Upper lobe of left lung (tissue), 6 donors: ENCODE measurements around the gene AP1G1. TPM values are rescaled to one million over a fixed set of nuclear protein-coding genes. Genes with fewer than 3 reads are reported as not detected.

Source experiments
- ATAC-seq, 2 donors: fragments of 200-7000 bp; cut with Tn5 transposase; one replicate each; pipeline ENCODE4 v1.9.1; 2022; ENCODE audit warnings: mild to moderate bottlenecking in 2 of 2, moderate library complexity in 2 of 2; ENCODE audit not compliant: low FRiP score in 2 of 2
- DNase-seq, 2 donors: peaks; one replicate each; pipeline ENCODE4 v3.0.0-alpha.2; 2019 to 2020
- H3K27ac ChIP-seq, 4 donors: fragments of 200-600 bp; sonication (generic); one replicate each; pipeline ENCODE4 v1.5.1; 2016 to 2019
- H3K27me3 ChIP-seq, 4 donors: fragments of 200-600 bp; sonication (generic); one replicate each; pipeline ENCODE4 v1.5.1; 2017 to 2019
- H3K36me3 ChIP-seq, 4 donors: fragments of 200-600 bp; sonication (generic); one replicate each; pipeline ENCODE4 v1.5.1; 2016 to 2019
- H3K4me1 ChIP-seq, 4 donors: fragments of 200-600 bp; sonication (generic); one replicate each; pipeline ENCODE4 v1.5.1; 2018 to 2019
- H3K4me3 ChIP-seq, 4 donors: fragments of 200-600 bp; sonication (generic); one replicate each; pipeline ENCODE4 v1.5.1; 2017 to 2019; ENCODE audit warnings: mild to moderate bottlenecking in 2 of 4, moderate library complexity in 1 of 4
- H3K9me3 ChIP-seq, 4 donors: fragments of 200-600 bp; sonication (generic); one replicate each; pipeline ENCODE4 v1.5.1; 2018 to 2019
- CTCF ChIP-seq, 6 experiments: fragments of 450-650 bp in 4 of 6; fragments of 200-600 bp in 2 of 6; sonication (generic) in 2 of 6; IDR thresholded peaks; one replicate each; pipeline ENCODE4 v1.5.1; 2016 to 2019; ENCODE audit warnings: antibody characterized with exemption in 6 of 6
- EP300 ChIP-seq, 4 donors: sonication (generic); formaldehyde crosslinking; IDR thresholded peaks; one replicate each; pipeline ENCODE4 v1.5.1; 2017; ENCODE audit warnings: antibody characterized with exemption in 4 of 4, control low read depth in 2 of 4
- POLR2A ChIP-seq, 4 donors: fragments of 450-650 bp; IDR thresholded peaks; one replicate each; pipeline ENCODE4 v1.5.1; 2016 to 2017; ENCODE audit warnings: antibody characterized with exemption in 4 of 4, mild to moderate bottlenecking in 2 of 4
- POLR2AphosphoS5 ChIP-seq, 2 donors: sonication (generic); formaldehyde crosslinking; IDR thresholded peaks; one replicate each; pipeline ENCODE4 v1.5.1; 2017; ENCODE audit warnings: antibody characterized with exemption in 2 of 2
- WGBS, 2 donors: methylation state at CpG; one replicate each; pipeline ENCODE4 v1.1.5; 2017 to 2018; 5-methylcytosine and 5-hydroxymethylcytosine counted together
- total RNA-seq, 6 donors: library from RNA; depleted of rRNA in 4 of 6; stranded (reverse); fragments of >200 nt in 4 of 6; gene quantifications; one replicate each; pipeline versions ENCODE4 v1.1.0 to v1.2.1, GENCODE V29; 2016 to 2021
- donor health status: DM: no; HTN: no; CAD: no; lungs with moderate emphysema.
- donor health status: DM: no; HTN: yes; CAD: no; lungs with severe emphysema.

Gene AP1G1
- total RNA-seq, 6 donors from 2014 or later: 63.7 to 145 (median 88.6) TPM

- TF ChIP-seq EP300 (IDR thresholded peaks at IDR 0.05): no peak
- no peak for TF ChIP-seq POLR2AphosphoS5 (IDR thresholded peaks at IDR 0.05)
- no peak for TF ChIP-seq CTCF (IDR thresholded peaks at IDR 0.05)
- TF ChIP-seq POLR2A (IDR thresholded peaks at IDR 0.05): no peak
Measured at GRCh38 chr16:71738855-71739254, 69.8 kb downstream of the AP1G1 start.

GRCh38 chr16:71737501-71737900 lies 71.1 kb downstream of the AP1G1 start:
- no peak for DNase-seq
- Histone ChIP-seq H3K27ac (no peak overlapping the region), H3K4me3 (no peak overlapping the region), H3K36me3 (peaks cover 43 to 78% (median 67%) of the 10 kb centered on the region in 4 donors), H3K9me3 (no peaks in the 10 kb centered on the region), H3K27me3 (no peaks in the 10 kb centered on the region), H3K4me1 (no peaks in the 10 kb centered on the region)
- TF ChIP-seq POLR2A (IDR thresholded peaks at IDR 0.05) (no peak), EP300 (IDR thresholded peaks at IDR 0.05) (no peak), CTCF (IDR thresholded peaks at IDR 0.05) (no peak), POLR2AphosphoS5 (IDR thresholded peaks at IDR 0.05) (no peak)
- ATAC-seq: no peak
- WGBS, 2 donors: 88 to 98% methylated on average over 6 of the region's 6 CpGs

More at GRCh38 chr16:71738855-71739254, 69.8 kb downstream of the AP1G1 start:
- H3K27me3 ChIP-seq: no peaks in the 10 kb centered on the region
- H3K36me3 ChIP-seq: peaks cover 37 to 78% (median 66%) of the 10 kb centered on the region in 4 donors
- DNase-seq (no peak), ATAC-seq (no peak)
- H3K4me3 ChIP-seq: no peak overlapping the region
- 96 to 98% methylated on average over 4 of the region's 4 CpGs for WGBS, 2 donors
- no peaks in the 10 kb centered on the region for H3K9me3 ChIP-seq
- no peak overlapping the region for H3K27ac ChIP-seq
- H3K4me1 ChIP-seq: no peaks in the 10 kb centered on the region

- TF ChIP-seq EP300 (IDR thresholded peaks at IDR 0.05) (no peak), CTCF (IDR thresholded peaks at IDR 0.05) (no peak), POLR2A (IDR thresholded peaks at IDR 0.05) (no peak), POLR2AphosphoS5 (IDR thresholded peaks at IDR 0.05) (no peak)
- no peaks in the 10 kb centered on the region for H3K4me1 ChIP-seq
- 82 to 86% methylated on average over 5 of the region's 5 CpGs for WGBS, 2 donors
- no peak for DNase-seq
- H3K4me3 ChIP-seq: no peak overlapping the region
- no peaks in the 10 kb centered on the region for H3K27me3 ChIP-seq
- H3K36me3 ChIP-seq: peaks cover 42 to 84% (median 67%) of the 10 kb centered on the region in 4 donors
- no peak for ATAC-seq
- H3K27ac ChIP-seq: no peak overlapping the region
- H3K9me3 ChIP-seq: no peaks in the 10 kb centered on the region
Measured at GRCh38 chr16:71734511-71734910, 74.1 kb downstream of the AP1G1 start.

- ATAC-seq: no peak
Measured at GRCh38 chr16:71732587-71732986, 76.0 kb downstream of the AP1G1 start.

More at GRCh38 chr16:71732587-71732986, 76.0 kb downstream of the AP1G1 start:
- Histone ChIP-seq H3K36me3 (peaks cover 24 to 65% (median 51%) of the 10 kb centered on the region in 4 donors), H3K4me1 (peaks cover 0 to 2% (median 0%) of the 10 kb centered on the region in 4 donors), H3K4me3 (no peak overlapping the region), H3K27me3 (no peaks in the 10 kb centered on the region), H3K27ac (no peak overlapping the region), H3K9me3 (no peaks in the 10 kb centered on the region)
- no peak for DNase-seq
- TF ChIP-seq EP300 (IDR thresholded peaks at IDR 0.05) (no peak), CTCF (IDR thresholded peaks at IDR 0.05) (no peak), POLR2A (IDR thresholded peaks at IDR 0.05) (no peak), POLR2AphosphoS5 (IDR thresholded peaks at IDR 0.05) (no peak)
- WGBS, 2 donors: 82 to 98% methylated on average over 3 of the region's 3 CpGs
